GM12878 (cell line): ENCODE measurements around the gene ZDHHC3.

Source experiments
- ATF7 ChIP-seq: fragments of 450-650 bp; IDR thresholded peaks from 2 replicates; pipeline ENCODE4 v1.6.1; 2016; ENCODE audit warnings: low read depth, mild to moderate bottlenecking
- CBFB ChIP-seq: IDR thresholded peaks from 2 replicates; pipeline ENCODE4 v1.6.1; 2016; ENCODE audit warnings: antibody characterized with exemption, low read depth
- CEBPB ChIP-seq, 2 experiments: fragments of 150-350 bp in 1 of 2; IDR thresholded peaks; 2 replicates each; pipeline ENCODE4 v1.6.1; 2012 to 2014; ENCODE audit warnings: low read depth in 2 of 2, low read length in 2 of 2, borderline replicate concordance in 1 of 2, inconsistent platforms in 1 of 2
- EP300 ChIP-seq, 2 experiments: fragments of 150-350 bp in 1 of 2; IDR thresholded peaks; 2 replicates each; pipeline ENCODE4 v1.6.1; 2011 to 2012; ENCODE audit warnings: low read depth in 2 of 2, low read length in 2 of 2, borderline replicate concordance in 1 of 2, improper control_type of control experiment in 1 of 2, inconsistent platforms in 1 of 2; ENCODE audit not compliant: control insufficient read depth in 1 of 2
- EZH2 ChIP-seq: IDR thresholded peaks from 2 replicates; pipeline ENCODE4 v1.6.1; 2012; ENCODE audit warnings: low read depth, mild to moderate bottlenecking, control low read depth, inconsistent platforms, low read length, borderline replicate concordance; ENCODE audit not compliant: control insufficient read depth
- FOS ChIP-seq: IDR thresholded peaks from 3 replicates; pipeline ENCODE4 v1.6.1; 2011; ENCODE audit warnings: borderline replicate concordance; ENCODE audit not compliant: insufficient read length; ENCODE audit errors: extremely low read depth
- NBN ChIP-seq: fragments of 450-650 bp; IDR thresholded peaks from 2 replicates; pipeline ENCODE4 v1.6.1; 2016
- POLR2A ChIP-seq: IDR thresholded peaks from 2 replicates; pipeline ENCODE4 v1.6.1; 2011; ENCODE audit warnings: low read depth, mild to moderate bottlenecking, low read length
- POLR2AphosphoS2 ChIP-seq: IDR thresholded peaks from 2 replicates; pipeline ENCODE4 v1.6.1; 2011; ENCODE audit warnings: low read depth, mild to moderate bottlenecking, low read length, improper control_type of control experiment, moderate library complexity
- POLR2AphosphoS5 ChIP-seq: IDR thresholded peaks from 2 replicates; pipeline ENCODE4 v1.6.1; 2011; ENCODE audit warnings: mild to moderate bottlenecking, low read length, inconsistent platforms
- SRF ChIP-seq, 2 experiments: IDR thresholded peaks; 2 replicates each; pipeline ENCODE4 v1.6.1; 2011; ENCODE audit warnings: low read depth in 2 of 2, low read length in 2 of 2, mild to moderate bottlenecking in 1 of 2, moderate library complexity in 1 of 2
- TF ChIP-seq, protein P1 (sequence below): IDR thresholded peaks from 2 replicates; pipeline ENCODE4 v1.6.1; 2011; ENCODE audit warnings: borderline replicate concordance, low read depth, mild to moderate bottlenecking, moderate library complexity, low read length; ENCODE audit not compliant: insufficient read depth, poor library complexity, severe bottlenecking
- TF ChIP-seq, protein P2 (sequence below), 3 experiments: IDR thresholded peaks in 2 of 3; conservative IDR thresholded peaks in 1 of 3; 2 replicates each; pipeline ENCODE4 v1.5.1; 2011; ENCODE audit warnings: low read depth in 3 of 3, low read length in 3 of 3, mild to moderate bottlenecking in 3 of 3, control low read depth in 2 of 3, moderate library complexity in 2 of 3, inconsistent platforms in 1 of 3, mixed read lengths in 1 of 3; ENCODE audit not compliant: control insufficient read depth in 2 of 3, insufficient read depth in 1 of 3; ENCODE audit errors: extremely low read depth in 1 of 3
- TF ChIP-seq, protein P3 (sequence below): IDR thresholded peaks from 2 replicates; pipeline ENCODE4 v1.6.1; 2012; ENCODE audit warnings: low read depth, low read length, improper control_type of control experiment

DNA sequence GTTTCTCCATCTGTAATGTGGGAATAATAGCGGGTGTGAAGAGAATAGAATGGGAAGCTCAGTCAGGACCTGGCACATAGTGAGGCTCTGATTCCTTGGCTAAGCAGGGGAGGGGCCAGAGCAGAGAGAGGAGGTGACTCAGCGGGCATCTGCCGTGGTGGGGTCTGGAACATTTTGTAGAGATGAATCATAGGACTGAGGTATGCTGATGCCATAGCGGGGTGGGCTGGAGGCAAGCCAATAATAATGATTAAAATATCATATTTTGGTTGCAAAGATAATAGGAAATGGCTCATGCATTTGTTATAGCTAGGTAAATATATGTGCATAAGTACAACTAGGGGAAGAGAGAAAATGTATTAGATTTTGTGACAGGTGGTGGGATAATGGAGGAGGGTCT, 90.4 kb downstream of the ZDHHC3 start:
- TF ChIP-seq, protein P1, sequence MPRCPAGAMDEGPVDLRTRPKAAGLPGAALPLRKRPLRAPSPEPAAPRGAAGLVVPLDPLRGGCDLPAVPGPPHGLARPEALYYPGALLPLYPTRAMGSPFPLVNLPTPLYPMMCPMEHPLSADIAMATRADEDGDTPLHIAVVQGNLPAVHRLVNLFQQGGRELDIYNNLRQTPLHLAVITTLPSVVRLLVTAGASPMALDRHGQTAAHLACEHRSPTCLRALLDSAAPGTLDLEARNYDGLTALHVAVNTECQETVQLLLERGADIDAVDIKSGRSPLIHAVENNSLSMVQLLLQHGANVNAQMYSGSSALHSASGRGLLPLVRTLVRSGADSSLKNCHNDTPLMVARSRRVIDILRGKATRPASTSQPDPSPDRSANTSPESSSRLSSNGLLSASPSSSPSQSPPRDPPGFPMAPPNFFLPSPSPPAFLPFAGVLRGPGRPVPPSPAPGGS, result no peak
- TF ChIP-seq, protein P2, sequence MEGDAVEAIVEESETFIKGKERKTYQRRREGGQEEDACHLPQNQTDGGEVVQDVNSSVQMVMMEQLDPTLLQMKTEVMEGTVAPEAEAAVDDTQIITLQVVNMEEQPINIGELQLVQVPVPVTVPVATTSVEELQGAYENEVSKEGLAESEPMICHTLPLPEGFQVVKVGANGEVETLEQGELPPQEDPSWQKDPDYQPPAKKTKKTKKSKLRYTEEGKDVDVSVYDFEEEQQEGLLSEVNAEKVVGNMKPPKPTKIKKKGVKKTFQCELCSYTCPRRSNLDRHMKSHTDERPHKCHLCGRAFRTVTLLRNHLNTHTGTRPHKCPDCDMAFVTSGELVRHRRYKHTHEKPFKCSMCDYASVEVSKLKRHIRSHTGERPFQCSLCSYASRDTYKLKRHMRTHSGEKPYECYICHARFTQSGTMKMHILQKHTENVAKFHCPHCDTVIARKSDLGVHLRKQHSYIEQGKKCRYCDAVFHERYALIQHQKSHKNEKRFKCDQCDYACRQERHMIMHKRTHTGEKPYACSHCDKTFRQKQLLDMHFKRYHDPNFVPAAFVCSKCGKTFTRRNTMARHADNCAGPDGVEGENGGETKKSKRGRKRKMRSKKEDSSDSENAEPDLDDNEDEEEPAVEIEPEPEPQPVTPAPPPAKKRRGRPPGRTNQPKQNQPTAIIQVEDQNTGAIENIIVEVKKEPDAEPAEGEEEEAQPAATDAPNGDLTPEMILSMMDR (IDR thresholded peaks at IDR 0.05 in 2 of 3, conservative IDR thresholded peaks at IDR 0.05 in 1 of 3; ENCODE audit: control insufficient read depth in 2 of 3, extremely low read depth in 1 of 3, insufficient read depth in 1 of 3, low read depth in 3 of 3, low read length in 3 of 3), result no peak
- TF ChIP-seq FOS, result no peak
- no peak for TF ChIP-seq POLR2AphosphoS5
- no peak for TF ChIP-seq CEBPB (IDR thresholded peaks at IDR 0.05; ENCODE audit: borderline replicate concordance in 1 of 2, low read depth in 2 of 2, low read length in 2 of 2)
- no peak for TF ChIP-seq NBN
- TF ChIP-seq CBFB, result no peak
- TF ChIP-seq POLR2A, result no peak
- TF ChIP-seq EP300 (IDR thresholded peaks at IDR 0.05; ENCODE audit: borderline replicate concordance in 1 of 2, control insufficient read depth in 1 of 2, low read depth in 2 of 2, low read length in 2 of 2), result no peak
- no peak for TF ChIP-seq POLR2AphosphoS2
- TF ChIP-seq EZH2, result no peak
- TF ChIP-seq ATF7, result no peak
- TF ChIP-seq, protein P3, sequence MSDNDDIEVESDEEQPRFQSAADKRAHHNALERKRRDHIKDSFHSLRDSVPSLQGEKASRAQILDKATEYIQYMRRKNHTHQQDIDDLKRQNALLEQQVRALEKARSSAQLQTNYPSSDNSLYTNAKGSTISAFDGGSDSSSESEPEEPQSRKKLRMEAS, result no peak
- no peak for TF ChIP-seq SRF (IDR thresholded peaks at IDR 0.05; ENCODE audit: low read depth in 2 of 2, low read length in 2 of 2)
